Bronchial epithelial cell (primary cell): ENCODE measurements around the gene NSMF. TPM values are rescaled to one million over a fixed set of nuclear protein-coding genes. Genes with fewer than 3 reads are reported as not detected.
A peak's percentile ranks its signal among the peaks of the same experiment; 100 is the strongest.

ENCODE experiments used
- DNase-seq: peaks from one replicate; pipeline ENCODE4 v3.0.0-alpha.2; 2010; ENCODE audit warnings: low read depth
- FAIRE-seq: peaks from 2 replicates; lab custom pipeline; 2011; peaks lifted over from hg19 to GRCh38; lab: Jason Lieb, UNC
- H3K27me3 ChIP-seq: 2 replicates; pipeline ENCODE4 v1.5.1; 2011; ENCODE audit warnings: low read length; ENCODE audit not compliant: control insufficient read depth, insufficient read depth
- H3K36me3 ChIP-seq: 2 replicates; pipeline ENCODE4 v1.5.1; 2011; ENCODE audit warnings: low read length; ENCODE audit not compliant: control insufficient read depth, insufficient read depth
- H3K4me3 ChIP-seq: 2 replicates; pipeline ENCODE4 v1.5.1; 2011; ENCODE audit warnings: mild to moderate bottlenecking, low read depth, low read length, control low read depth
- CTCF ChIP-seq: IDR thresholded peaks from 2 replicates; pipeline ENCODE4 v1.5.1; 2011; ENCODE audit warnings: mild to moderate bottlenecking, moderate library complexity, low read length, control low read depth, inconsistent platforms; ENCODE audit not compliant: insufficient read depth, severe bottlenecking
- total RNA-seq: library from RNA; depleted of rRNA; stranded (reverse); fragments of >200 nt; gene quantifications from 2 replicates; pipeline ENCODE4 v1.2.1, GENCODE V29; 2014

The NSMF gene
- total RNA-seq, 1 donor from 2014 or later = 17.9 TPM

GRCh38 chr9:137445930-137446431 lies 13.2 kb downstream of the NSMF start:
- DNase-seq (no peak), FAIRE-seq (no peak)
- no peak for TF ChIP-seq CTCF
- H3K4me3 ChIP-seq = no peak overlapping the region
- H3K27me3 ChIP-seq = no peaks in the 10 kb centered on the region
- H3K36me3 ChIP-seq = peaks cover 4% of the 10 kb centered on the region

- Histone ChIP-seq H3K27me3 (no peaks in the 10 kb centered on the region), H3K4me3 (no peak overlapping the region), H3K36me3 (peaks cover 4% of the 10 kb centered on the region)
- FAIRE-seq (no peak), DNase-seq (peak; percentile 82)
- peak; percentile 83 for TF ChIP-seq CTCF
These were observed 13.8 kb downstream of the NSMF start for GRCh38 chr9:137445275-137445807.

- DNase-seq (no peak), FAIRE-seq (no peak)
- no peak for TF ChIP-seq CTCF
- H3K36me3 ChIP-seq = peaks cover under 1% of the 10 kb centered on the region
- no peaks in the 10 kb centered on the region for H3K27me3 ChIP-seq
- no peak overlapping the region for H3K4me3 ChIP-seq
These were observed 14.9 kb downstream of the NSMF start for GRCh38 chr9:137444106-137444790.

- Histone ChIP-seq H3K36me3 (no peaks in the 10 kb centered on the region), H3K4me3 (no peak overlapping the region), H3K27me3 (no peaks in the 10 kb centered on the region)
- FAIRE-seq (no peak), DNase-seq (no peak)
- no peak for TF ChIP-seq CTCF
These were observed 17.2 kb downstream of the NSMF start for GRCh38 chr9:137441935-137442321.

GRCh38 chr9:137441289-137441934 lies 17.7 kb downstream of the NSMF start, which contains the start of gene ENTPD8:
Gene ENTPD8, minus strand, starts transcription at chr9:137441357. Its CDS starts 3,072 bp downstream, at chr9:137438285.
- DNase-seq (no peak), FAIRE-seq (no peak)
- no peak for TF ChIP-seq CTCF
- no peaks in the 10 kb centered on the region for H3K27me3 ChIP-seq
- peak within 1 kb of the TSS; percentile 17 for H3K4me3 ChIP-seq
- no peaks in the 10 kb centered on the region for H3K36me3 ChIP-seq
